SKM-1 (cell line): Measurements from ENCODE around the gene ALDH18A1.
"Not testable (repeated sequence)": the region's sequence is repeated elsewhere in the genome, so short reads cannot be mapped to it uniquely, and the experiment has no call there.

ENCODE experiments used
- DNase-seq: peaks from one replicate; lab custom pipeline; 2025; ENCODE audit not compliant: unreplicated experiment; lab: John Stamatoyannopoulos, UW

Gene ALDH18A1

GRCh38 chr10:95656291-95657164 is at the start of gene ALDH18A1:
TSS of gene ALDH18A1 (minus strand) at chr10:95656711. CDS start at chr10:95653377, 3,334 bp downstream.
- DNase-seq, result peak; percentile 81

- no peak for DNase-seq
Measured at GRCh38 chr10:95698415-95698814, 41.9 kb upstream of the ALDH18A1 start.

DNA sequence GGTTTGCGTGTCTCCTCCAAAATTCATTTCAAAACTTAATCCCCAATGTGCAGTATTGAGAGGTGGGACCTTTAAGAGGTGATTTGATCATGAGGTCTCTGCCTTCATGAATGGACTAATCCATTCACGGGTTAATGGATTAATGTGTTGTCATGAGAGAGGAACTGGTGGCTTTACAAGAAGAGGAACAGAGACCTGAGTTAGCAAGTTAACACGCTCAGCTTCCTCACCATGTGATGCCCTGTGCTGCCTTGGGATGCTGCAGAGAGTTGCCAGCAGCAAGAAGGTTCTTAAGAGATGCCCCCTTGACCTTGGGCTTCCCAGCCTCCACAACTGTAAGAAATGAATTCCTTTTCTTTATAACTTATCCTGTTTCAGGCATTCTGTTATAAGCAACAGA is 40.9 kb upstream of the ALDH18A1 start:
- peak; percentile 72 for DNase-seq

DNA sequence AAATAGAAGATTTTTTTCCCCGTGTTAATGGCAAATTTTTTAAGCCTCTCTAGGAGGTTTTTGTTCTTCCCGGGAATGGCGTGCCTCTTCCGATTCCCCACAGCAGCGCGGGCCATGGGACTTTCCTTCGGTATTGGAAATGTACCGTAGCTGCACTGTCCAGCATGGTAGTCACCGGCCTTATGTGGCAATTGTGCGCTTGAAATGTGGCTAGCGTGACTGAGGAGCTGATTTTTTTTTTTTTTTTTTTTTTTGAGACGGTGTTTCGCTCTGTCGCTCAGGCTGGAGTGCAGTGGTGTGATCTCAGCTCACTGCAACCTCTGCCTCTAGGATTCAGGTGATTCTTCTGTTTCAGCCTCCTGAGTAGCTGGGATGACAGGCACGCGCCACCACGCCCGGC is 38.2 kb upstream of the ALDH18A1 start:
- DNase-seq, result no peak

GRCh38 chr10:95693668-95694534 is 37.4 kb upstream of the ALDH18A1 start, which contains the start of gene TCTN3:
TSS of gene TCTN3 (minus strand) at chr10:95693927. CDS start at chr10:95693899, 28 bp downstream.
- peak; percentile 98 for DNase-seq

DNA sequence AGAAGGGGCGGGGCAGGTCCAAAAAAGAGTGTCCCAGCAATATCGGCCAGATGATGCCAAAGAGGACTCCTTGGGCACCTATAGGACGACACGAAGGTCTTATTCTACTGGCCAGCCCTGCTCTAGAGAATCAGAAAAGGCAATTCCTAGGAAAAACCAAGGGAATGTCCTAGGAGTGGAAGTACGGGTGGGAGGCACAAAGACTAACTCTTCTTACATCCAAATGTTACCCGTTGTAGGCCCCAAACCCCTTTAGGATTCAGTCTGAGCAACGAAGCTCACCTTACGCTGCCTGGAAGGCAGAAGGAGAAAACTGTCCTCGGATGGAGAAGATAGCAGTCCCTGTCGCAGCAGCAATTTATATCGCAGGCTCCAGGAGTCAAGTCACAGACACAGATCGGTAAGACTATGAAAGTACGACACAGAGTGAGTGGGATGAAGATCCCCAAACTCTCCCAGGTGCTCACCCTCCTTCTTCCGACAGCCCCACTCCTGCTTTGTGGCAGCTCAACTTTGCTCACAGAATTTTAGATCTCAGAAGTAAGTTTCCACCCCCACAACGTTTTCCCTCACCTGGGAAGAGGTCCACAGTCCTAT is 36.7 kb upstream of the ALDH18A1 start:
- no peak for DNase-seq

DNA sequence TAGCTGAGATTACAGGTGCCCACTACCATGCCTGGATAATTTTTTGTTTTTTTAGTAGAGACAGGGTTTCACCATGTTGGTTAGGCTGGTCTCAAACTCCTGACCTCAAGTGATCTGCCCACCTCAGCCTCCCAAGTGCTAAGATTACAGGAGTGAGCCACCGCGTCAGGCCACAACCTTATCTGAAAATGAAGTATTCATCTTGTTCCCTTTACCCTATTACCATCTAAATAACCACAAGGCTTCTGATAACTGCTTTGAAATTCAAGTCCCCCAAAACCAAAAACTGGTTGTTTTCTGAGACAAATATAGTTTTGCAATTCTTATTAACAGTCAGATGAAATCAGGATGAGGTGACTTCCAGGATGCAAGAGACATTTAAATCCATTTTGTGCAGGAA is 34.8 kb upstream of the ALDH18A1 start:
- no peak for DNase-seq

- DNase-seq, result no peak
Measured at GRCh38 chr10:95688648-95689047, 32.1 kb upstream of the ALDH18A1 start.

GRCh38 chr10:95683966-95684365 is 27.5 kb upstream of the ALDH18A1 start:
- DNase-seq, result no peak

- no peak for DNase-seq
Measured at GRCh38 chr10:95675403-95676116, 19.0 kb upstream of the ALDH18A1 start.

GRCh38 chr10:95674643-95675042 is 18.1 kb upstream of the ALDH18A1 start:
- no peak for DNase-seq

- not testable (repeated sequence) for DNase-seq
Measured at GRCh38 chr10:95672641-95673040, 16.1 kb upstream of the ALDH18A1 start.

GRCh38 chr10:95664543-95664942 is 8.0 kb upstream of the ALDH18A1 start:
- DNase-seq, result no peak

- no peak for DNase-seq
Measured at GRCh38 chr10:95663496-95663895, 7.0 kb upstream of the ALDH18A1 start.

- no peak for DNase-seq
Measured at GRCh38 chr10:95661818-95662217, 5.3 kb upstream of the ALDH18A1 start.

GRCh38 chr10:95660283-95660682 is 3.8 kb upstream of the ALDH18A1 start:
- no peak for DNase-seq

- no peak for DNase-seq
Measured at GRCh38 chr10:95657250-95657649, 739 bp upstream of the ALDH18A1 start.

GRCh38 chr10:95655571-95656290 is 780 bp downstream of the ALDH18A1 start:
- DNase-seq, result no peak

DNA sequence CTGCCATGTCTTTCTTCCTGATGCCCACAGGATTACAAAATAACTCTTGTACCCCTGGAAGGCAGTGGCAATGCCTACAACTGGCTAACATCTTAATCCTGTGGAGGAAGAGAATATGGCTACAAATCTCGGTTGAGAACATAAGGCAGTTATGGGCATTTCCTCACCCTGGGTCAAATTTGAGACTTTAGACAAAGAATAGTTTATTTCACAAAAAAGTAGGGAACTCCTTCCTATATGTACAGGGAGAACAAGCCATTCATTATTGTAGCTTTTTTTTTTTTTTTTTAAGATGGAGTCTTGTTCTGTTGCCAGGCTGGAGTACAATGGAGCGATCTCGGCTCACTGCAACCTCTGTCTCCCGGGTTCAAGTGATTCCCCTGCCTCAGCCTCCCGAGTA is 2.6 kb downstream of the ALDH18A1 start:
- no peak for DNase-seq
